Measurements from ENCODE around the gene ACTG1.
"Not testable (repeated sequence)": the region's sequence is repeated elsewhere in the genome, so short reads cannot be mapped to it uniquely, and the experiment has no call there.

The ACTG1 gene

GRCh38 chr17:81531998-81532404, 19.4 kb upstream of the ACTG1 start:
- DNase-seq = not testable (repeated sequence)

GRCh38 chr17:81531013-81531412, 18.4 kb upstream of the ACTG1 start:
- not testable (repeated sequence) for DNase-seq

DNA sequence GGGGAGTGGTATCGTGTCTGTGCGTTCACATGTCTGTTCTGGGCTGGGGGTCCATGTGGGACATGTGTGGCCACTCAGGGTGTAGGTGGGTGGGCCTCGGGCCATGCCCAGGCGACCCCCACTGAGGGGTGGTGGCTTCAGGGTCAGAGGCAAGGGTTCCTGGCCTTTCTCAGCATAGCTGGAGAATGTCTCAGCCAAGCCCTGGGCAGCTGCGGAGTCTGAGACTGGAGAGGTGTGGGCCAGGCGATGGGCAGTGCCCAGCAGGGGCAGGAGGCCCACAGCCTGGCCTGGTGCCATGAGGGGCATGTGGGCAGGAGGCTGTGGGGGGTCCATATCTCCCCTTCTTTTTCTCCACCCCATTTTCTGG, 16.8 kb upstream of the ACTG1 start:
- no peak for DNase-seq

DNA sequence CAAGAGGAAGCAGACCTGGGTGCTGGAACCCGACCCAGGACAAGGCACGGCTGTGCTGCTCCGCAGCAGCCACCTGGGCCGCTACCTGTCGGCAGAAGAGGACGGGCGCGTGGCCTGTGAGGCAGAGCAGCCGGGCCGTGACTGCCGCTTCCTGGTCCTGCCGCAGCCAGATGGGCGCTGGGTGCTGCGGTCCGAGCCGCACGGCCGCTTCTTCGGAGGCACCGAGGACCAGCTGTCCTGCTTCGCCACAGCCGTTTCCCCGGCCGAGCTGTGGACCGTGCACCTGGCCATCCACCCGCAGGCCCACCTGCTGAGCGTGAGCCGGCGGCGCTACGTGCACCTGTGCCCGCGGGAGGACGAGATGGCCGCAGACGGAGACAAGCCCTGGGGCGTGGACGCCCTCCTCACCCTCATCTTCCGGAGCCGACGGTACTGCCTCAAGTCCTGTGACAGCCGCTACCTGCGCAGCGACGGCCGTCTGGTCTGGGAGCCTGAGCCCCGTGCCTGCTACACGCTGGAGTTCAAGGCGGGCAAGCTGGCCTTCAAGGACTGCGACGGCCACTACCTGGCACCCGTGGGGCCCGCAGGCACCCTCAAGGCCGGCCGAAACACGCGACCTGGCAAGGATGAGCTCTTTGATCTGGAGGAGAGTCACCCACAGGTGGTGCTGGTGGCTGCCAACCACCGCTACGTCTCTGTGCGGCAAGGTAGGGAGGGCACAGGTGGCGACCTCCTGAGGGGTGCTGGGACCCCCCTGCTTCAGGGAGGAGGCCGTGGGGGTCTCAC, 16.2 kb upstream of the ACTG1 start:
- no peak for DNase-seq

DNA sequence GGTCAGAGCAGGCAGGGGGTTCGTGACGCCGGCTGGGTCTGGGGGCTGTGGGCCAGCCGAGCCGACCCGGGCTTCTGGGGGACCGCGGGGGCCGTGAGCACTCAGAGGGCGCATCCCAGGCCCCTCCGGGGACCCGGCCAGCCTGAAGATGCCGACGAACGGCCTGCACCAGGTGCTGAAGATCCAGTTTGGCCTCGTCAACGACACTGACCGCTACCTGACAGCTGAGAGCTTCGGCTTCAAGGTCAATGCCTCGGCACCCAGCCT, 15.7 kb upstream of the ACTG1 start:
- DNase-seq = no peak

GRCh38 chr17:81527591-81528383, 15.2 kb upstream of the ACTG1 start, which contains the start of gene FSCN2:
Gene FSCN2 (plus strand): TSS chr17:81528377. CDS start chr17:81528532, 155 bp downstream.
- DNase-seq = no peak

- DNase-seq = no peak
Measured at GRCh38 chr17:81526662-81527571, 14.3 kb upstream of the ACTG1 start.

GRCh38 chr17:81524865-81525159, 12.2 kb upstream of the ACTG1 start:
- DNase-seq = no peak

DNA sequence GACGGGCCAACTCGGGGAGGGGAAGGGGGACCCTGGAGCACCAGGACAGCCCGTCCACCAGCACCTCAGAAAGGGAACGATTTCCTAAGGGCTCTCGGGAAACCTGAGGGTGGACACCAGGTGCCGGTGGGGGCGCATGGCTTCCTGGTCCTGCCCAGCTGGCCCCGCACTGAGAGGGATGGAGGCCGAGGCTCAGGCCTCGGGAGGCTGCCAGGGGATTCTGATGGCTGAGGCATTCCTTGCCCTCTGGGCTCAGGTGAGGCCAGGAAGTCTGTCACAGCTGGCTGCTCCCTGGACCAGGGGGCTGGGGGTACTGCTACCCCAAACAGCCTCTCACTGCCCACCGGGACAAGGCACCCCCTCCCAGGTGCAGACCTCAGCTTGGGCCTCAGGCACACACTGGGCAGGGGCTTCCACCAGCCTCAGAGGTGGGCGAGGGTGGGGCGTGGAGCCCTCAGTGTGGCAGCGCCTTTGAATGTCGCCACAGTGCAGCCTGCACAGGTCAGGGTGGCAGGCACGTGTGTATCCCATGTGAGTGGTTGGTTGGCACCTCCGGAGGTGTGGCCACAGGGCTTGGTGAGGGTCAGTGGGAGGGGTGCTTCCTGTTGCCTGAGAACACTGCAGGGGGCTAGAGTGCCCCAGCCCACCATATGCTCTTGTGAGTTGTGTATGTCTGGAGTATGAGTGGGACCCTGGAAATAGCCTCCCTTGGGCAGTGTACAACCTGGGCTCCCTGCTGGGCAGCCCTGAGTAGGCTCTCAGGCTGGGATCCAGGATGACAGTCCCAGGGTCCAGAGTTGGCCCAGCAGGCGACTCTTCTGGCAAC, 11.7 kb upstream of the ACTG1 start:
- no peak for DNase-seq

DNA sequence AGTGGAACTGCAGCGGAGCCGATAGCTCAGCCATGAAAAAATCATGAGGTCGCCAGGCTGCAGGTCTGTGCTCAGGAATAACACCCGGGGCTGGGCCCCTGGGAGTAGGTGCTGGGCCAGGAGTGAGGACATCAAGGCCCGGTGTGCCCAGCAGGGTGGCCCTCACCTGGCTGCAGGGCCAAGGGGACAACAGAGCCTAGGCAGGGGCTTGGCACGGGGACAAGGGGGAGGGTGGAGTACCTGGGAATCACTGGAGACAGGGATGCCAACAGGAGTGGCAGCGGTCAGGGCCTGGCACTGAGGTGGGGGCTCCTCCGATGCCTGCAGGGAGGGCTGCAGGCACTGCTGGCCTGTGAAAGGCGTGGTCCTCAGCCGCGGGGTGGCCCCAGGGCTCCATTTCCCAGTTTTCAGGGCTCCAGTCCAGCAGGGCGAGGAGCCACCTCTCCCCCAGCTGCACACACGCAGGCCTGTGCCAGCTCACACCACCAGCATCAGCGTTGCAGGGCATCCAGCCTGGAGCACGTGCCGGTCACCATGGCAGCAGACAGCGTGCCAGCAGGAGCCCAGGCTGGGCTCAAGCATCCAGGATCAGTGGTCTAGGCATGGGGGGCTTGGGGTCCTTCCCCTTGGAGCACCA, 10.9 kb upstream of the ACTG1 start:
- DNase-seq = no peak

- DNase-seq = no peak
Measured at GRCh38 chr17:81522491-81523401, 10.1 kb upstream of the ACTG1 start.

DNA sequence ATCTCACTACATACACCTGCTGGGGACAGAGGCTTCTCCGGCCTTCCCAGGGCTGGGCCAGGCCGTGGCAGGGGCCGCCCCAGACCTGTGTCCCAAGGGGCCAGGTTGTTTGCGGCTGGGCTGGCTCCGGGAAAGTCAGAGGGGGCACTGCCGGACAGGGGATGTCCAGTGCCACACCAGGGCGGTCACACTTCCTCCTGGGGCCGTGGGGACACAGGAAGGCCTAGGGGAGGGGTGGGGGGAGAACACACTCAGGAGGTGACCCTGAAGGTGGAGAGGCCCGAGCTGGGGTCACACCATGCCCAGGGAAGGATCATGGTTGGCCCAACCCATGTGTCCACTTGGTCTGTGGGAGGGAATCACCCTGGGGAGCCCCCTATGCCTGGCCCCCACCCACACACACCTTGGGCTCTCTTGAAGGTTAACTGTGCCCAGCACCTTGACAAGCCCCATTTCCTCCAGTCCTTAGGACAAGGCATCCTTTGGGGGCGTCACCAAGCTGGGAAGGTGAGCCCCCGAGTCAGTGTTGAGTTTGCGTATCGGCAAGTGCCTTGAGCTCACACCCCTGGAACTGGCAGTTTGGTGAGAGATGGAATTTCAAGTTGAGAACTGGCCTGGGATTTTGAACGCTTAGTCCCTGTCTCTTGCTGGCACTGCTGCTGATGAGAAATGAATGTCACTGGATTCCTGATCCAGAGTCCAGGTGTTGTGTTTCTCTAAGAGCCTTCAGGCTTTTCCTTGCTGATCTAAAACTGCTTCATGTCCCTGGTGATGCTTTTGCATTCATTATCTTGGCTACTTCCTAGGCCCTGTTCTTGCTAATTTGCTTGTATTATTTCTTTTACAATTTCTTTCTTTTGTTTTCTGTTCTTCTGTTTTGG, 7.7 kb upstream of the ACTG1 start:
- DNase-seq = no peak

DNA sequence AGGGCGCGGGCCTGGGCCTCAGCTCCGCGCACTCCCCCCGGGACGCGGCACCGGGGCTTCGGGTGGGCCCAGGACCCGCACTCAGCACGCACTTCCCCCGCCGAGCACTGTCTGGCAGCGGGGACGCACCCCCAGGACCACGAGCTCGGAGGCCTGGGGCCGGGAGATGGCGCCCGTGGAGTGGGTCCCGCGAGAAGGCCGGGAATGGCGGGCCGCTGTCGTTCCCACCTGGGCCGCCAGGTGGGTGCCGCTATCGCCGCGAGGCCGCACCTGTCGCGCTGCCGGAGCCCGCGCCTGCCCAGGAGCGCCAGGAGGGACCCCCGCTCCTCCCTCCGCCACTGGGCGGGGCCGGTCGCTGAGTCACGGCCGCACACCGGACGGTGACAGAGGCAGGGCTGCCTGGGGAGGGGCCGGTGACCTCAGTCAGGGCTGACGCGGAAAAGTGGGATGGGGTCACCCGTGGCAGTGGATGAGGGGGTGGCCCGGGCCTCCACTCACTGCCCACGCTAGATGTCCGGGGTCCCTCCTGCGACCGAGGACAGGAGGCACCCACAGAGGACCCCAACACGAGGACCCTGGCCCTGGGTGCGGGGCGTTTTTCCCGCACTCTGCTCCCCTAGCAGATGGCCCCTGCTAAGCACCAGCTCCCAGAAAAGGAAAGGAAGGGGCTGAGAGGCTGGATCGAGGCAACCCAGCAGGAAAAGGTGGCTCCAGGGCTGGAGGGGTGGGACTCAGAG, 6.9 kb upstream of the ACTG1 start:
- peak; percentile 65 for DNase-seq

DNA sequence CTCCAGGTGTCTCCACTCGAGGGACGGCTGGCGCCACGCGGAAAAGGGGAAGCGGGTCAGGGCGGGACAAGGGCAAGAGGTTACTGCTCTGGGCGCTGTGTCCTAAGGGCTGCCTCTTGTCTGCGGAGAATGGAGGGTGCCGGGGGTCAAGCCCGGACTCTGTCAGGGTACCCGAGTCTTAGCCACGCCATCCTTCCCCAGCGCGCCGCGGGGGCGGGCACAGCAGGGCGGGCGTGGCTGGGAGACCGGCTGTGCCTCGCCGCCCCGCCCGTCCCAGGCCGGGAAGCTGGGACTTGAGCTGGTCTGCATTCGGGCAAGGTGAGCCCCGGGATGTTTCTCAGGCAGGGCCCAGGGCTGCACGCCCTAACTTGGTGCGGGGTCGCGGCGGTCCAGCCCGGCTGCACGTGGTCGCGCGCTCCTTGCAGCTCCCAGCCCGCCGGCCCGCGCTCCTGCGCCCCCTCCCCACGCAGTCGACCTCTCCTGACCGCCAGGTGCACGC, 6.2 kb upstream of the ACTG1 start:
- DNase-seq = peak; percentile 51

DNA sequence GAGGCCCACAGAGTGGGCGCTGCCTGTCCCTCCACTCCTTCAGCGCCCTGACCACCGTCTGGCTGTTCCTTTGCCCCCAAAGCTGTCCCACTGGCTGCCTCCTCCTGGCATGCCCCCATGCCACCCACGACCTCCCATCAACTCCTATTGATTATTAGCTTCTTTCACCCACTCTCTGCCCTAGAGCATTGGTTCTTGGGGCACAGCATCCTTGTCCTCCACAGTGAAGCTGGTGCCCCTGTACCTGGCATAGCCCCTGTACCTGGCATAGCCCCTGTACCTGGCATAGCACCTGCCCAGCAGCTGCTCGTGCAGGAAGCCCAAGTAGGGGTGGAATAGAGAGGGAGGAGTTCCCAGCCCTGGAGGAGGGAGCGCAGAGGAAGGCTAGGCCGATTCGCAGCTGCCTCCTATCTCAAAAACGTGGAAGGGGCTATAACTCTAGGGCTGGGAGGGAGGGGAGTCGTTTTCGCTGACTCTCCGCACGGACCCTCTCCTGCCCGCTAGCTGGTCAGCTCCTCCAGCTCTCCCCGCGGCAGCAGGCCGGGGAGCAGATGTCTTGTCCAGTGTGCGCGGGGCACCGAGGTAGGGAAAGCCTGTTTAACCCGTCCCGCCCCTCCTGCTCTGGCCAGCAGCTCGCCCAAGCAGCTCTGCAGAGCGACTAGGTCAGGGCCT, 5.7 kb upstream of the ACTG1 start:
- DNase-seq = no peak

- DNase-seq = no peak
Measured at GRCh38 chr17:81517339-81518112, 4.9 kb upstream of the ACTG1 start.

- no peak for DNase-seq
Measured at GRCh38 chr17:81517009-81517338, 4.4 kb upstream of the ACTG1 start.

DNA sequence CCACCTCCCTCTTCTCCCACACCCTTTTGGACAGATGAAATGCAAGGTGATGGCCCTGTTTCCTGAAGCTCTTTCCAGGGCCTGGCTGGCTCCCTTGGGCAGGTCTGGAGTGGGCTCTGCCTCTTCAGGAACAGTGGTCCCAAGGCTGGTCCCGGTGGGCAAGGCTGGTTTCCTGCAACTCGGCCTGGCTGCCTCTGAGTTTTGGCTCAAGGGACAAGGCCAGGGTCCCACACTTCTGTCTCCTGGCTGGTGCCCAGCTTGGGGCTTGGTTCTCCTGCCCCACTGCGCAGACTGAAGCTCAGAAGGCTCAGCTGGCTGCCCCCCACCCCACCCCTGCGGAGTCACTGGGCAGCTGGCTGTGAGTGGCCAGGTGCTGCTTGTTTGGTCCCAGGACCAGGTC, 3.8 kb upstream of the ACTG1 start:
- DNase-seq = no peak

Measured in activated CD4-positive, alpha-beta T cell treated with anti-CD3 and anti-CD28 coated beads, Interleukin-10, Interleukin-2, amounts not matched to agents 100 ng/mL and 50 ng/mL, durations not matched to agents 16 hours and 8 hours (primary cell).